Testis (tissue), 2 donors: ENCODE data around the gene BLTP2.

Source experiments
- CTCF ChIP-seq, 3 experiments: fragments of 450-650 bp in 2 of 3; fragments of 200-600 bp in 1 of 3; sonication (generic) in 1 of 3; IDR thresholded peaks; one replicate each; pipeline ENCODE4 v1.5.1; 2016 to 2019; ENCODE audit warnings: antibody characterized with exemption in 3 of 3, mild to moderate bottlenecking in 2 of 3, moderate library complexity in 1 of 3
- POLR2A ChIP-seq: fragments of 450-650 bp; IDR thresholded peaks from one replicate; pipeline ENCODE4 v1.6.1; 2017; ENCODE audit warnings: antibody characterized with exemption, mild to moderate bottlenecking, moderate library complexity

- no peak for TF ChIP-seq CTCF (IDR thresholded peaks at IDR 0.05)
- no peak for TF ChIP-seq POLR2A
Measured at GRCh38 chr17:28618464-28618863, 26.5 kb downstream of the BLTP2 start.
